GM20431 (cell line): Measurements from ENCODE around the gene DESI2.
"Not testable (repeated sequence)": the region's sequence is repeated elsewhere in the genome, so short reads cannot be mapped to it uniquely, and the experiment has no call there.

ENCODE experiments used
- in situ Hi-C: fragments of 300-500 bp; cut with MseI, MboI; formaldehyde crosslinking; loops from one replicate; pipeline ENCODE4 v1.15.0; 2020; ENCODE audit warnings: low sequenced_read_pairs; ENCODE audit not compliant: unreplicated experiment

DESI2 gene

GRCh38 chr1:244740027-244740617 lies 87.2 kb downstream of the DESI2 start:
- in situ Hi-C loops = not testable (repeated sequence)

- in situ Hi-C loops = no loop called here
These were observed 88.8 kb downstream of the DESI2 start for GRCh38 chr1:244741692-244742091.

GRCh38 chr1:244749230-244750016 lies 96.5 kb downstream of the DESI2 start:
- in situ Hi-C loops = no loop called here

GRCh38 chr1:244751271-244751895 lies 98.5 kb downstream of the DESI2 start:
- in situ Hi-C loops = no loop called here

GRCh38 chr1:244755673-244756072 lies 102.7 kb downstream of the DESI2 start:
- in situ Hi-C loops = no loop called here

GRCh38 chr1:244757091-244757939 lies 104.4 kb downstream of the DESI2 start:
- in situ Hi-C loops = no loop called here
